ENCODE measurements around the gene NAV1.

DNA sequence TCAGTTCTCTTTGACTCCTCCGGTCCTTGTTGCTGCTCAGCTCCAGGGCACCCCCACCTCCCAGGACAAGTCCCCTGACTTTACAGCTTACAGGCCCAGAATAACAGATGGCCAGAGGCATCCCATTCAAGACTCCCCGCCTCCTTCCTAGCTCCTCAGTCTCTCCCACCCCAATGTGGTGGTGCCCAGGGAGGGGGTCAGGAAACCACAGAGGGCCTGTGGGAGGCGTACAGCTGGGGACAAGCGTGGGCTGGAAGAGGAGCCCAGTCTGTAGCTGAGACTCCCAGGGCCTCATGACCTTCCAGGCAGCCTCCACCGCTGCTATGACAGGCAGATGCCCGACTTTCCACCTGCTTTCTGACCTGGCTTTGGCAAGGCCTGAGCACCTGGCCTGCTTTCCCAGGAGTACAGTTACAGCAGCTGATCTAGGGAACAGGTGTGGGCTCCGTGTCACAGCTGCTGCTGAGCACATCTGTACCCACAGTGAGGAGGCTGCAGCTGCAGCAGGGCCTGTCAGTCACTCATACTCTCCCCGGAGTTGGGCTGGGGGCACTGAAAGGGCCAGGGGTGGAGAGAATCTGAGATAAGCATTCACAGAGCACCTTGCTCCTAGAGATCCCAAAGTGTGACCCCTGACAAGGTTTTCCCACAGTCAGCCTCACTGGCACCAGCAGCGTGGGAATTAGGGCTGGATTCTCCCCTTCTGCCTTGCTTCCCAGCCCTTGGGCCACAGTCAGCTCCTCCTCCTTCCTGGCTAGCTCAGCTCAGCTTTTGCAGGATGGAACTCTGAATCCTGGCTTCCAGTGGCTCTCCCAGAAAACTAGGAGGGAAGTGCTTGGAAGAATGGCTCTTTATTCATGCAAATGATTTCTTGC lies 7.1 kb upstream of the NAV1 start:
- TF ChIP-seq CTCF (IDR thresholded peaks at IDR 0.05) = no peak
- TF ChIP-seq POLR2A (IDR thresholded peaks at IDR 0.05) = no peak
